GM19023 (cell line): ENCODE results near the gene IPPK.

Experiments used
- ATAC-seq: cut with Tn5 transposase; IDR thresholded peaks from one replicate; pipeline ENCODE4 v1.9.1; 2021; ENCODE audit warnings: mild to moderate bottlenecking, moderate library complexity; ENCODE audit not compliant: unreplicated experiment

Gene IPPK

DNA sequence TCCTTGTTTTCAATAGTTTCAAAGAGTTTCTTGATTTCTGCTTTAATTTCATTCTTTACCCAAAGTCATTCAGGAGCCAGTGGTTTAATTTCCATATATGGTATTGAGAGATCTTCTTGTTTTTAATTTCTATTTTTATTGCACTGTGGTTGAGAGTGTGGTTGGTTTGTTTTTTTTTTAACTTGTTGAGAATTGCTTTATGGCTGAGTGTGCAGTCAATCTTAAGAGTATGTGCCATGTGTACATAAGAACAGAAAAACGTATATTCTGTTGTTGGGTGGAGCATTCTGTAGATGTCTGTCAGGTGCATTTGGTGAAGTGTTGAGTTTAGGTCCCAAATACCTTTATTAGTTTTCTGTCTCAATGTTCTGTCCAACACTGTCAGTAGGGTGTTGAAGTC, 26.7 kb upstream of the IPPK start:
- ATAC-seq = no peak

DNA sequence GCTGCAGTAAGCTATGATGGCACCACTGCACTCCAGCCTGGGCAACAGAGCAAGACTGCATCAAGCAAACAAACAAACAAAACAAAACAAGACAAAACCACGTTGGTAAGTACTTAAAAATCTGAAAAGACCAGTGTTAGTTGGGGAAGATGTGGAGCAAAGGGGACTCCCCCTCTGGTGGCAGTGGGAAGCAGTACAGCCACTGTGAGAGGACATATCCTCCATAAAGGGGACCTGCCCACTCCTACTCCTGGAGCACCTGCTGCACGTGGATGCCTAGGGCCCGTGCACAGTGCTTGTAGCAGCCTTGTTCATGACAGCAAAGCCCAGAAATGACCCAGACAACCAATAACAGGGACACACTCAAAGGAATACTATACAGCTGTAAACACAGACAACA, 17.0 kb upstream of the IPPK start:
- ATAC-seq = no peak

DNA sequence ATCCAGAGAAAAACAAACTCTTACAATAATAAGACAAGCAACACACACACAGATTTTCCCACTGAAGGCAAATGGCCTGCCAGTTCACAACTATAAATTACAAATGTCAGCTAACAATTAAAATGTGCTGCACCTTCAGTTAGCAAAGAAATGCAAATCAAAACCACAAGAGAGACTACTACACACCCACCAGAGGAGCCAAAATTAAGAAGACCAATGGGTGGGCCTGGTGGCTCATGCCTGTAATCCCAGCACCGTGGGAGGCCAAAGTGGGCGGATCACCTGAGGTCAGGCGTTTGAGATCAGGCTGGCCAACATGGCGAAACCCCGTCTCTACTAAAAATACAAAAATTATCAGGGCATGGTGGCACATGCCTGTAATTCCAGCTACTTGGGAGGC, 15.1 kb upstream of the IPPK start:
- no peak for ATAC-seq

DNA sequence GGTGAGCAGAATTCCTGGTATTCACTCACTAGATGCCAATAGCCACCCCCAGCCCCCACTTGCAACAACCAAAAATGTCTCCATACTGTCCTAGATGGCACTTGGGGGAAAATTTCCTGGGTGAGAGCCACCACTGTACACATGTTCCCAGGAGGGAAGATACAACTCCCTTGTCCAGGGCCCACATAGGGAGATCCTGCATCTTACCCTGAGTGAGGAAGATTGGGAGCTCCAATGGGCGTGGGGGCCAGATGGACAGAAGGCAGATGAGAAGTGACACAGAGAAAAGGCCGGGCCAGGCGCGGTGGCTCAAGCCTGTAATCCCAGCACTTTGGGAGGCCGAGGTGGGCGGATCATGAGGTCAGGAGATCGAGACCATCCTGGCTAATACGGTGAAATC, 12.3 kb upstream of the IPPK start:
- ATAC-seq = no peak

DNA sequence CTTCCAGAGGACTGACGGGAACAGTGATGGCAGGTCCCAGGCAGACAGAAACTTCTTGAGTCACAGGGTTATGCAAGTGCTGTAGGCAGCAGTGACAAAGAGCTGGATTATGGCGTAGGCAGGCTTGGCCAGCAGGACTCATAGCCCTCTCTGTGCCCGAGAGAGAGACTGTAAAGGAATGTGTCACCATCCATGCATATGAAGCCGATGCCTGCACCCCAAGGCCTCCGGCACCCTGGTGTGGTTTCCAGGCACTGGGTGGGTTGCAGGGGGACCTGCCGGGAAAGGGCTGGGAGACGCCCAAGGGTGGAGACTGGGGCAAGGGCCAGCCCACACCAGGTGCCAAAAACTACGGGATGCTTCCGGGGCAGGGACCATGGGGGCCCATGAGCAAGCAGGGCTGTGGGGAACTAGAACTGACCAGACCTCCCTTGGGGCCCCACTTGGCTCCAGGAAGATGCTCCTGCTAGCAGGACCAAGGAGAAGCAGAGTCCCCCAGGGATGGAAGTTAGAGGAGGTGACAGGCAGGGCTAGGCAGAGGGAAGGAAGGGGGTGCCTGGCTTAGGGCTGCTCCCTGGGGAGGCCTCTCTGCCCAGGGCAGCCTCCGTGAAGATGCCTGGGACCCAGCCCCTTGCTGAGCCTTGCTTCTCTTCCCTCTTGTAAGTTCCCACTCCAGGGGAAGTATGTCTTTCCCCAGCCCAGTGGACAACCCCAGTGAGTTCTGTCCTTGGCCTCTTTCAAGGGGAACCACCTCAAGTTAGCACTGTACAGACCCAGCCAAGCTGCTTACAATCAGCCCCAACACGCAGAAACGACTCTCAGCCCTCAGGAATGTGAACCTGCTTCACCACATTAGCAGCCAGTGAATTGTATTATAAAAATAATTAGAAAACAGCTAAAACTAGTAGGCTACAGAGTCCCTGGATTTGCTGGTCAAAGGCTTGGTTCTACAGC, 10.5 kb upstream of the IPPK start:
- ATAC-seq = no peak

DNA sequence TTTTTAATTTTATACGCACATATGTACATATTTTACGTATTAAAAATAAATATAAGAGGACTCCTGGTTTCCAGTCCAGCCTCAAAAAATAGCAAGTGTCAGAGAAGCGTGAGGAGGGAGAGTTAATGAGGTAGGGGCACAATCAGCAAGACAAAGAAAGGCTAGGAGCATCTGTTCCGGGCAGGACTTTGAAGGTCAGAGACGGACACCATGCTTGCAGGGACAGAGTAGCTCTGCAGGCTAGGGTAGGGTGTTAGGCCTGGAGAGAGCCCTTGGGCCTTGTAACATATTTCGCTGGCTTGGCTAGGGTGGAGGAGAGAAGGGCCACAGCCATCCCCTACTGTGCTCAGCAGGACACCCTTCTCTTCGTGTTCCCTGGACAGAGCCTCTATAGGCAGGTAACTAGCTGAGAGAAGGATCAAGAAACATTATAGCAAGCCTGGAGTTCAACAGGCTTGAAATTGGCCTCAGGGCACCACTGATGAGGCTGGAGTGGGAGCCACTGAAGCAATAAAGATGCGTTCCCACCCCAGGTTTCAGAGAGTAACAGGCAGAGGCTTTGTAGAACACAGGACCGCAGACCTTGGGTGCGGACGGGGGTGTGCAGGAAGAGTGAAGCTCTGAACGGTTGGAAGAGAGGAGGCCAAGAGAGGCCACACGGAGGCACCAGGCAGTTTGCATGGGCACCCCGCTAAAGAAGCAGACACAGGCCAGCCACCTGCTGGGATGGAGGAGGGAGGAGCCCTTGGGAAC, 9.7 kb upstream of the IPPK start:
- ATAC-seq = no peak

DNA sequence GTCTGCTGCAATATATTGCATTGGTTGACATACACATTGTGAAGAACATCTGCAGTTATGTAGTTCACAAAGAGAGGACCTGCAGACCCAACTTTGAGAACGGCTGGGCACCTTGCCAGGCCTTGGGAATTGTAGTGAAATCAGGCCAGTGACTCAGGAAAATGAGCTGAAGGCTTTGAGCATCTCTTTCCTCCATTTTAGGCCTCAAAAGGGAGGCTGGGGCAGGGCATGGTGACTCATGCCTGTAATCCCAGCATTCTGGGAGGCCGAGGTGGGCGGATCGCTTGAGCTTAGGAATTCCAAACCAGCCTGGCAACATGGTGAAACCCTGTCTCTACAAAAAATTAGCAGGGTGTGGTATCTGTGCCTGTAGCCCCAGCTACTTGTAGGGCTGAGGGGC, 1.4 kb upstream of the IPPK start:
- no peak for ATAC-seq

DNA sequence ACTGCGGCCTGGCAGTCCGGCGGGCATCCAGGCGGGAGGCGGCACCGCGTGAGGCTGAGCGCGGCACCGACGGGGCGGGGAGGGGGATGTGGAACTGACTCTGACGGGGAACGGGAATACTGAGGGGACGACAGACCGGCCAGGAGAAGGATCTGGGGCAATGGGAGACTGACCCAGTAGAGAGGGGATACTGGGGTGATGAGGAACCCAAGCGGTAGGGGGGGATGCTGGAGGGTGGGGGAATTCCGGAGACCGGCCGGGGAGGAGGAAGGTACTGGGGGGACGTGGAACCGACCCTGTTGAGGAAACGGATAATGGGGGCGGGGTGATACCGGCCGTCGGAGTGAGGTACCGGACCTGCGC, 423 bp downstream of the IPPK start:
- ATAC-seq = peak; percentile 8

DNA sequence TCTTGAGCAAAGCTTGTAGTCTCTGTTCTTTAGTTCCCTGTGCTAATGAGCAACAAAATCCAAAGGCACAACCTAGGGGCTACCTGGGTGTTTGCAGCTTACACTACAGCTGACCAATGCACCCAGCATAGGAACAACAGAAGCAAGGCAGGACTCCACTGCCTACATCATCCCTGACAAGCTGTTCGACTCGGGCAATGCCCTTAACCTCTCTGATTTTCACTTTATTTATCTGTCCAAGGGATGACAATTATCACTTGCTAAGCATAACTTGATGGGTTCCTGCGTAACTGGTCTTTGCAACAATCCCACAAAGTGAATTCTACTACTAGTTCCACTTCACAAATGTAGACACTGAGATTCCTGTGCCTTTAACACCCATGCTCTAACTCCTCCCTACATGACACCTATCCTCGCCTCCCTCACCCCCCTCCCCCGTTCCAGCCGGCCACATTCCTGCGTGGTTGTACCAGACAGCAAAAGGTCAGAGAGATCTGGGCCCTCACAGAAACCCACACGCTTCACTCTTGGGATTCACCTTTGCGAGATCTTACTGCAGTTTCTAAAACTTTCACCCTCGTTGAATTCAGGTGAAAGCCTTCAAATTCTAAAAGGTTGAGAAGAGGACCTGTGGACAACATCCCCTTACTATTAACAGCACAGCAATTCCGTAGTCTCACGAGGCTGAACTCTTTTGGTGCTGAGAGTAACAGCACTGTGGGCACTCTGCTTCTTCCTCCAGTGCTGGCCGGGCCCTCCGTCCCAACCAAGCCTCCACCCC, 995 bp downstream of the IPPK start:
- no peak for ATAC-seq

DNA sequence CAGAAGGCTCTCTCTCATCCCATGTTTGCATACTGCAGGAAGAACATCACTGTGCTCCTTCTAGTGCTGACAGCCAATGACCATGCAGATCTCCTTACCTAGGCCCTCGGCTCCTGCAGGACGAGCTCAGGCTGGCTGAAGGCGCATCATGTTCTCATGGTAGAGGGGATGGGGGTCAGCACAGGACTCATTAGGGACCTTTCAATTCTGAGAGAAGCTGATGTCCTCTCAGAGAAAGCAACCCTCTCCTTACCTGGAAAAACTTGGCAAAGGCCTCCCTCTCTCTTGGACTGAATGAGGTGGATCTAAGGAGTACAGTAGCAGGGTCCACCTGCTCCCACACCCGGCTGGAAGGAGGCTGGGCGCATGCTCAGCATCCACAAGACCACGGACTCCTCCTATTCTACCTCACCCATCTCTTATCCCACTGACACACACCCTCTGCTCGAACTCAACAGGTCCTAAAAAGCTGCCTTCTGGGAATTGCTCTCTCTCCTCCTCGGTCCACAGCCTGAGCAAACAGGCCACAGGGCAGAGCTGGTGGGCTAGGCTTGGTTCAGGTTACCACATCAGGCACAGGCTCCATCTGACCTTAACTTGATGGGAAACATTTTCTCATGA, 2.9 kb downstream of the IPPK start:
- ATAC-seq = no peak

DNA sequence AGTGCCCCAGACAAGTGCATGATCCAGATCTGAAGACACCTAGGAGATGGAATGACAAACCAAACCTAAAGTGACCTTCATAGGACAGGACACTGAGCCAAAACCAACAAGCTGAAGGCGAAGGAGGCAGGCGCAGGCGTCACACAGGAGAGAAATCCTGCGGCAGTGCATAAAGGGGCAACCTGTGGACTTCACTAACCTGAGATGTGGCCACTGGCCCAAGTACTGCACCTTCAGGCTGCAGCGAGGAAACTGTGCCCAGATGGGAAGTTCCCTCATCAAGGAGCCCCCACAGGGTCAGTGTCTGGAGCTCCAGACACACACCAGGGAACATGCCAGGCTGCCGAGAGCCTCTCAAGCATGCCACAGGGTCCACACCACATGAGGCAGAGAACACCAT, 3.7 kb downstream of the IPPK start:
- ATAC-seq = no peak

DNA sequence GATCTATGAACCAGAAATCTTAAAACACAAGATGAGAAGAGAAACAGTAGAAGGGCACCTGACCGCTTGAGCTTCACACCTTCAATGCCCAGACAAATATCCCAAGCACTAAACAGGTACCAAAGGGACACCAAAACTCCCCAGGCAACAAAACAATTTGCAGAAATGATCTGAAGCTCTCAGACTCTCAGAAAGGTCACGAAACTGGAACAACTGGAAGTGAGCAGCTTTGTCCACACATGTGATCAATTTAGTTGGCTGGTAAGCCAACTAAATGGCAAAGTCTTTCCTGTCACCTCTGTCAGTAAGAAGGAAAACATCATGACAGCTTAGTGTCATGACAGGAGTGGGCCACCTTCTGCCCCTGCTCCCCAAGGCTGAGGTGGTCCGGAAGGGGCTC, 4.1 kb downstream of the IPPK start:
- no peak for ATAC-seq

DNA sequence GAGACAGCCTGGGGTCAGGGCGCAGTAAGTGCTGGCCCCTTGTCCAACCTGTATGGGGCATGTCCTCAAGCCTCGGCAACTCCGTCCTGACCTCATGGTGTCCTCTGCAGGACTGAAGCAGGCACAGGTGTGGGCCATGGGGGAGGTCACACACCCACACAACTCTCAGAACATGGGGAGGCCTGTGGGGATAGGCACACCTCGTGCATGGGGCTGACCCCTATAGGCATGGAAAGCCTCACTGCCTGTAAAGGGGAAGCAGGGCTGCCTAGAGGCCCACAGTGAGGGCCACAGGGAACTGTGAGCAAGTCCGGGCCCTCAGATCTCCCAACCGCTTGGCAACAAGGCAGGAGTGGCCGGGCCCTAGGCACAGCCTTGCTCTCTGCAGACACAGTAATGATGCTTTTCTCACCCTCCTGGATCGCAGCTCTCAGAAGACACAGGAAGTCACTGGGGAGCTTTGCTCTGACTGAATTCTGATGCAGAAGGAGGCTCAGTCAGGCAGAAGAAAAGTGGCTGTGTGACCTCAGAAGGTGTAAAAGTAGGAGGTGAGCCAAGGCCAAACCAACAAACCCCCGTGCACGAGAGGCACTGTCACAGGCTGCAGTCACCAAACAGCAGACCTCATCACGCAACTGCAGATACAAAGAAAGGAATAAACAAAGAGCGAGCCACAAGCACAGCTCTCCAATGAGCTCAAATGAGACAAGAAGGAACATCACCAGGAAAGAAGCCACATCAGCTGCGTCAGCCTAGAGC, 5.4 kb downstream of the IPPK start:
- no peak for ATAC-seq

DNA sequence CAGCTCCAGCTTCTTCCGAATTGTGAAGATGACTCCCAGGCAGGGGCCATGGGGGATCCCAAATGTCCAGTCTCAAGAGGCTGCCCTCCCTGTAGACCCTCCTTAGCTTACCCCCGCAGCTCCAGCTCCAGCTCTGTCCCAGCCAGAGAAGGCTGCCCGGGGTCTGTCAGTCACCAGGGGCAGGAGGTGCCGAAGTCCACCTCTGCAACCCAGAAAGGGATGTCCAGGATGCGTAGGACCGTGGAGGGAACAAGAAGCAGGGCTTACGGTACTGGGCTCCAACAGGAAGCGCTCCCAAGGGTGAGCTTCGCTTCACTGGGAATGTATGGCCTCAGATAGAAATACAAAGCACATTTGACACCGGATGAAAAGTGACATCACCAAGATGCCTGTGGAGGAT, 6.0 kb downstream of the IPPK start:
- ATAC-seq = no peak

DNA sequence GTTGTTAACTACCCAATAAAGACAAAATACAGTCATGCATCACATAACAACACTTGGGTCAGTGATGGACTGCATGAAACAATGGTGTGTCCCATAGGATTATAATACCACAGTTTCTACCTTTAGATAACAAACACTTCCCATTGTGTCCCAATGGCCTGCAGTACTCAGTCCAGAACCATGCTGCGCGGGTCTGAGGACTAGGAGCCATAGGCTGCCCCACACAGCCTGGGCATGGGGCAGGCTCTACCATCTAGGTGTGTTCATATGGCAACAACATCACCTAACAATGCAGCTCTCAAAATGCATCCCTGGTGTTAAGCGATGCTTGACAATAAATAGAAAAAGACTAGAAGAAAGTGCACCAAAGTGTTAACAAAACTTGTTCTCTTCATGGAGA, 6.8 kb downstream of the IPPK start:
- ATAC-seq = no peak

DNA sequence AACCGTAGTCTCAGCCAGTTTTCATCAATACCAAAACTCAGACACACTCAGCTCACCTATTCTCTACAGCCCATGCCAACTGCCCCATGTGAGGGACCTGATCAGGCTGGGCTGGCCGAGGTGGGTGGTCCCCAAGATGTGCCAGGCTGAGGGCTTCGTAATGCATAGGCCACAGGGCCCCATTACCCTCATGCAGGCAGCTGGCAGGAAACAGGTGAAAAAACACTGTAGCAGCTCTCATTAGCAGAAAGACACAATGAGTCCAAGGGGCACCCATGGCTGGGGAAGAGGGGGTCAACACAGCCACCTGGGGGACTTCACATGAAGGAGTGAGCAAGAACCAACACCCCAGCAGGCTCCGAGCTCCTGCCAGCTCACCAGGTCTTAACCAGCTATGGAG, 8.2 kb downstream of the IPPK start:
- no peak for ATAC-seq

DNA sequence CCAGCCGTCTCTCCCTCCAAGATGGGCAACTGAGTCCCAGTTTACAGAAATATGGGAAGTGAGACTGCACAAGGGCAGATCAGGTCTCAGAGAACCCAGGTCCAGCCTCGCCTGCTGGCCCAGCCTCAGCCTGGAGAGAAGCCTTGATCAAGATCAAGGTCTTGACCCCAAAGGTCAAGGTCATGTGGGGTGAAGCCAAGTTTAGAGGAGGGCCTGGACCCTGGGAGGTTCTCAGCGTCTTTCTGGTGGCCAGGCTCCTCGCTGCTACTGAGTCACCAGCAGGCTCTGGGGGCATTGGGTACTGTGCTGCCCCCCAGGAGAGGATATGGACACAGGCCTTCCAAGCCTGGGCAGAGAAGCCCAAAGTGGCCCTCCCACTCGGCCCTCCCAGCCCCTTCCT, 8.8 kb downstream of the IPPK start:
- no peak for ATAC-seq

DNA sequence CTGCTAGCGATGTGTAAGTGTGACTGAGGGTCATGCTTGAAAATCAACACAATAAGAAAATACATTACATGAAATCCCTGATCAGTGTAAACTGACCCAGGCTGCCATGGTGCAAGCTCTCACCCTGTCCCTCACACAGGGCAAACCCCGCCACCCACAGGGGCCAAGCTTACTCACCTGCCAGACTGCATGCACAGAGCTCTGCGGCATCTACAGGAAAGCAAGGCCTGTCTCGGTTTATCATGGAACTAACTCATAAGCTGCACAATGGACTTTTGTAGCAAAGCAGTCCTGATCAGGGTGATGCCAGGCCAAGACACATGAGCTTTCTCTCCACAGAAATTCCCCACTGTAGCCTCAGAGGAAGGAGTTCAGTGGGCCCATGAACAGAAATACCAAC, 9.7 kb downstream of the IPPK start:
- ATAC-seq = no peak

DNA sequence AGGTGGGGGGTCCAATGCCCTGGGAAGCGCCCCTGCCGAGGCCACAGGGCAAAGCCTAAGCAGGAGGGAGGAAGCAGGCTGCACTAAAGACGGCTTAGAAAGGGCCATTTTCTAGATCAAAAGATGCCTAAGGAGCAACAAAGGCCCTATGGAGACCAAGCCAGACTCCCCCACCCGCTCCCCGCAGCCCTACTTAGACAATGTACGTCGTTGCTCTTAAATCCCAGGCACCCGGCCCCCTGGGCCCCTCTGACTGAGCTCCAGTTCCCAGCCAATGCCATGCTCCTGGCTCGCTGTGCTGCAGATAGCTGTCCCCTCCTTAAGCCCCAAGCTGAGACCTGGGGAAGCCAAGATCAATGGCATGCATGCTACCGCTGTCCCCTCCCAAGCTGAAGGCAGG, 10.3 kb downstream of the IPPK start:
- no peak for ATAC-seq

DNA sequence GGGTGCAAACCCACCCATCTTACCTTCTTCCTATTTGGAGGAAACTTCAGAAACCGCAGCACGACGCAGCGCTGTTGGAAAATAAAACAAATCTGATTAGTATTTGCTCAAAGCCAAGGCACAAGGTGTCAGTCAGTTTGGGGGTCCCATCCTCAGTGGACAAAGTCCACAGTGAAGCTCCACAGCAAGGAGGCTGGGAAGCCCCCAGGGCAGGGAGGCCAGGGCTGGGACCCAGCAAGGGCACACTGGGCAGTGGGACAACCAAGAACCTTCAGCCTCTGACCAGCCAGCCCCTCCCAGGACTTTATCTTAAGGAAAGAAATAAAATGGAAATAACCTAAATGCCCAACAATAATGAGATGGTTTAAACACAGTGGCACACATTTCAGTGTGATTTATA, 11.3 kb downstream of the IPPK start:
- no peak for ATAC-seq
